ENCODE results near the gene OBI1. TPM values are rescaled to one million over a fixed set of nuclear protein-coding genes. Genes with fewer than 3 reads are reported as not detected.

The OBI1 gene
- 27.2 TPM for polyA plus RNA-seq (ENCODE audit: insufficient read length)
- long read RNA-seq, donor 1, partial matches to known transcripts, result 0 of 3 reads
- long read RNA-seq, donor 1, other reads (novel, unspliced or antisense), result 0 of 3 reads
- long read RNA-seq, donor 2, partial matches to known transcripts, result 11 of 14 reads
- long read RNA-seq, donor 2, other reads (novel, unspliced or antisense), result 0 of 14 reads
- long read RNA-seq, donor 3, partial matches to known transcripts, result 0 of 3 reads
- long read RNA-seq, donor 3, other reads (novel, unspliced or antisense), result 0 of 3 reads
- long read RNA-seq, donor 4, result 0 reads
- long read RNA-seq, donor 5, transcript RNF219-201 (6 exons, 3,529 nt), result major isoform, 8 of 8 reads
- long read RNA-seq, donor 5, partial matches to known transcripts, result 0 of 8 reads
- long read RNA-seq, donor 5, other reads (novel, unspliced or antisense), result 0 of 8 reads
- long read RNA-seq, donor 6, transcript RNF219-201 (6 exons, 3,529 nt), result major isoform, 6 of 15 reads
- long read RNA-seq, donor 6, partial matches to known transcripts, result 9 of 15 reads
- long read RNA-seq, donor 6, other reads (novel, unspliced or antisense), result 0 of 15 reads
- long read RNA-seq, donor 7, transcript RNF219-201 (6 exons, 3,529 nt), result major isoform, 9 of 14 reads
- long read RNA-seq, donor 7, partial matches to known transcripts, result 5 of 14 reads
- long read RNA-seq, donor 7, other reads (novel, unspliced or antisense), result 0 of 14 reads
- long read RNA-seq, donor 8, partial matches to known transcripts, result 0 of 2 reads
- long read RNA-seq, donor 8, other reads (novel, unspliced or antisense), result 0 of 2 reads

- peak; percentile 89 for DNase-seq
Observed at GRCh38 chr13:78658630-78659449, at the start of gene OBI1. Gene OBI1, minus strand, starts transcription at chr13:78659155. Its CDS starts 35 bp downstream, at chr13:78659120.

GRCh38 chr13:78701383-78701782, 42.4 kb upstream of the OBI1 start:
- no peak for DNase-seq

- DNase-seq, result peak; percentile 19
Observed at GRCh38 chr13:78700121-78700910, 41.4 kb upstream of the OBI1 start.

DNA sequence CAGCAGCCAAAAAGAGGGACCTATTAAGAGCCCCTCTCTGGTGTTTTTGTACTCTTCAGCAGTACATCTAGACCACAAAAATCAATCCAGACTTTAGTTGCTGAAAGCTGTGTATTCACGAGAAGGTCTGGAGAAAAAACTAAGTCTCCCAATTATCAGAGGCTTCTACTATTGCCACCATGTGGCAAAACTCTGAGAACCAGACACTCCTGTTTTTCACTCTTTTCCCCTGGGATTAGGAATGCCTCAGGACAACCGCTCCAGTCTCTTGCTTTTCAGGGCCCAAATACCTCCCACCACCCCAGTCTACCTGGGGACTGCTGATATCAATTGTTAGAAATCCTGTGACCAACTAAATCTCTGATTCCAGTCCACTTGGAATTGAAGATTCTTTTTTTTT, 30.1 kb upstream of the OBI1 start:
- no peak for DNase-seq

- no peak for DNase-seq
Observed at GRCh38 chr13:78686461-78686860, 27.5 kb upstream of the OBI1 start.

- DNase-seq, result no peak
Observed at GRCh38 chr13:78680576-78681350, 21.8 kb upstream of the OBI1 start.

GRCh38 chr13:78680115-78680561, 21.2 kb upstream of the OBI1 start:
- peak; percentile 47 for DNase-seq

- DNase-seq, result no peak
Observed at GRCh38 chr13:78679329-78679728, 20.4 kb upstream of the OBI1 start.

DNA sequence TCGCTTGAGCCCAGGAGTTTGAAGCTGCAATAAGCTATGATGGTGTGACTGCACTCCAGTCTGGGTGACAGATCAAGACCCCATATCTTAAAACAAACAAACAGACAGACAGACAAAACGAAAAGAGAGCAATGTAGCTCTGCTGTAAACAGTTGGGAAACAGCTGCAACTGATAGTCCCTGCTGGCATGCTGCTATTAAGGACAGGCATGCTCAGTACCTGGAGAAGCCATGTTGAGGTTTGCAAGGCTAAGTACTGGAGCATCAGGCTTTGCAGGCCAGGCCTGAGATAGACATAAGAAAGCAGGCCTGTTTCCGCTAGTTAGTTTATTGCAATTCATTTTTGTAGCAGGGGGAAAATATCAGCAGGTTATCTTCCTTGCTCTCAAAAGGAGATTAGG, 16.2 kb upstream of the OBI1 start:
- DNase-seq, result no peak

GRCh38 chr13:78674638-78675037, 15.7 kb upstream of the OBI1 start:
- DNase-seq, result no peak

GRCh38 chr13:78662467-78662866, 3.5 kb upstream of the OBI1 start:
- no peak for DNase-seq

DNA sequence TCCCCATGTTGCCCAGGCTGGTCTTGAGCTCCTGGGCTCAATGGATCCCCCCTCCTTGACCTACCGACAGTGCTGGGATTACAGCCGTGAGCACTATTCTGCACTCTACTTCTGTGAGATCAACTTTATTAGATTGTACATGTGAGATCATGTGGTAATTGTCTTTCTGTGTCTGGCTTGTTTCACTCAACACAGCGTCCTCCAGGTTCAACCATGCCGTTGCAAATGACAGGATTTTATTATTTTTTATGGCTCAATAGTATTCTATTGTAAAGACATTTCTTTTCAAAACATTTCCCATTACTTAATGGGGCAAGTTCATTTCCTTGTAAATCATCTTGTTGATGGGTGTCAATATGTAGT, 1.5 kb upstream of the OBI1 start:
- DNase-seq, result no peak

DNA sequence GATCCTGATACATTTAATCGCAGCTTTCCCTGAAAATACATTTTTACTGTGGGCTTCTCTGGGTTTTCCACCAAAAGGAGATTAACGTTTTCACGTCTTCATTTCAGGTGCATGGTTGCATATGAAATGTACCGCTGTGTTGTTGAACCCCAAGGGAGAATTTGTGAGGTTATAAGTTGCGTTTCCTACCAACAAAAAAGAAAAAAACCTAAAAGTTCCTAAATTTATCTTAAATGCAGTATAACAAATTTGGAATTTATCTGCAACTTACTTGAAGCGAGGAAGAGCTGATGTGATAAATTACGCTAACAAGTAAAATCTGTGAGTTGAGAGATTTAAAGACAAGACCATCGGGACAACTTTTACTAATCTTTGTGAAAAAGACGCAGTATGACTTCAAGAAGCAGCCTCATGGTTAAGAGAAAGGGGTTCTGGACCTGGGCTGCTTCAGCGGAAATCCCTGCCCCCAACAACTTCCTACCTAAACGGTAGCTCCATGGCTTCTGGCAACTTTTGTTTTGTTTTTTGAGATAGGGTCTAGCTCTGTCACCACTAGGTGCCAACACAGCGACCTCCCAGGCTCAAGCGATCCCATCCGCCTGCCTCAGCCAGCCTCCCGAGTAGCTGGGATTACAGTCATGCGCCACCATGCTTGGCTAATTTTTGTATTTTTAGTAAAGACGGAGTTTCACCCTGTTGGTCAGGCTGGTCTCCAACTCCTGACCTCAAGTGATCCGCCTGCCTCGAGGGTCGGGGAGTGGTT, 958 bp upstream of the OBI1 start:
- DNase-seq, result peak; percentile 20

- DNase-seq, result no peak
Observed at GRCh38 chr13:78659450-78659730, 435 bp upstream of the OBI1 start.

- no peak for DNase-seq
Observed at GRCh38 chr13:78657699-78658629, 991 bp downstream of the OBI1 start.

GRCh38 chr13:78655906-78656305, 3.0 kb downstream of the OBI1 start:
- DNase-seq, result no peak

DNA sequence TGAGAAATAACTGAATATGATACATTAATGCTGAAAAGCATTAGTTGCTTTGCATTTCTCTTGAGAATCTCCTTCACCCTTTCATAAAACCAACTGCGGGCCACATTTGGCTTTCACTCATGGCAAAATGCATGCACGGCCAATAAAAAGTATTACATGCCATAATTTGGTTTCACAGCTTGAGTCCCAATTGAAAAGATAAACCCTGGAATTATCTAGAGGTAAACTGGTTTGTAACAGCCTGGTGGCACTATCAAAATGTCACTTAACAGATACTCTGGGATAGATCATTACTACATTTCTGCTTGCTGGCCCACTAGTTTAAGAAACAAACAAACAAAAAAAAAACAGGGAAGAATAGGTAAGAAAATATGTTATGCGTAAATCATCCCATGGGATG, 3.9 kb downstream of the OBI1 start:
- no peak for DNase-seq

DNA sequence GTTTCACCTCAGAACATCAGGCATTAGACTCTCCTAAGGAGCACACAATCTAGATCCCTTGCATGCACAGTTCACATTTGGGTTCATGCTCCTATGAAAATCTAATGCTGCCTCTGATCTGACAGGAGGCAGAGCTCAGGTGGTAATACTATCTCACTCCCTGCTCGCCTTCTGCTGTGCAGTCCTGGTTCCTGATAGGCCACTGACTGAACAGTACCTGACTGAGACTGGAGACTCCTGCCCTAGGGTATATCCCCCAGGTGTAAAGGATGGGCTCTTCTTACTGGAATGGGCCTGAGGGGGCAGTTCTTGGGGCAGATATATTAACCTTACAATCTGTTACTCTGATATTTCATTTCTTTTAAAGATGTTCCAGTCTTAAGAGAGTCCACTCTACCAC, 6.3 kb downstream of the OBI1 start:
- DNase-seq, result no peak

DNA sequence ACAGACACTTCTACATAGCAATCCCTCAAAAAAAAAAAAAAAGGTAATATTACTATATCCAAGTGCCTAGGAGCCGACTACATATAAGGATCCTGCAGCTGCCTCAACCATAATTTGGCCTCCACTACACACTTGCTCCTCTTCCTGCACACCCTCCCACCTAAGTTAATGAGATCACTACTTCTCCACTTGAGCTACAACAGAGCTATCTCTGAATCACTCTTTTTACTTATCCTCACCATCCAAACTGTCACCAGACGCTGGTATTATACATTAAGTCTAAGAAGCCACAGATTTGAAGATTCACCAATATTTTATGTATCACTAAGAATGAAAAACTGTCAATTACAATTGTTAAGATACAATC, 8.3 kb downstream of the OBI1 start:
- no peak for DNase-seq
